NCI-H146 treated with DMSO at 0.1 percent for 48 hours (cell line): Measurements from ENCODE around the gene KIAA1217.

Experiments
- DNase-seq: peaks from one replicate; lab custom pipeline; 2025; ENCODE audit not compliant: unreplicated experiment; lab: John Stamatoyannopoulos, UW

The KIAA1217 gene

GRCh38 chr10:24488631-24489030 lies 279.7 kb downstream of the KIAA1217 start:
- no peak for DNase-seq

- DNase-seq, result no peak
Measured at GRCh38 chr10:24493165-24493564, 284.2 kb downstream of the KIAA1217 start.

GRCh38 chr10:24494236-24494635 lies 285.3 kb downstream of the KIAA1217 start:
- DNase-seq, result no peak

- no peak for DNase-seq
Measured at GRCh38 chr10:24494777-24495176, 285.8 kb downstream of the KIAA1217 start.

- no peak for DNase-seq
Measured at GRCh38 chr10:24495666-24496460, 286.9 kb downstream of the KIAA1217 start.

GRCh38 chr10:24496906-24497305 lies 288.0 kb downstream of the KIAA1217 start:
- no peak for DNase-seq

- DNase-seq, result no peak
Measured at GRCh38 chr10:24501056-24501711, 292.2 kb downstream of the KIAA1217 start.

- no peak for DNase-seq
Measured at GRCh38 chr10:24502006-24502405, 293.1 kb downstream of the KIAA1217 start.

GRCh38 chr10:24502801-24503460 lies 294.0 kb downstream of the KIAA1217 start:
- no peak for DNase-seq

GRCh38 chr10:24503461-24504320 lies 294.8 kb downstream of the KIAA1217 start:
- no peak for DNase-seq

- DNase-seq, result no peak
Measured at GRCh38 chr10:24505759-24506158, 296.8 kb downstream of the KIAA1217 start.

- no peak for DNase-seq
Measured at GRCh38 chr10:24513155-24513554, 304.2 kb downstream of the KIAA1217 start.

GRCh38 chr10:24515481-24515880 lies 306.5 kb downstream of the KIAA1217 start:
- DNase-seq, result no peak

- no peak for DNase-seq
Measured at GRCh38 chr10:24518411-24518810, 309.5 kb downstream of the KIAA1217 start.

GRCh38 chr10:24518981-24519597 lies 310.2 kb downstream of the KIAA1217 start:
- DNase-seq, result peak; percentile 43

- no peak for DNase-seq
Measured at GRCh38 chr10:24519950-24520349, 311.0 kb downstream of the KIAA1217 start.

- no peak for DNase-seq
Measured at GRCh38 chr10:24524314-24524713, 315.4 kb downstream of the KIAA1217 start.

- DNase-seq, result no peak
Measured at GRCh38 chr10:24526085-24526649, 317.2 kb downstream of the KIAA1217 start.

GRCh38 chr10:24528946-24529345 lies 320.0 kb downstream of the KIAA1217 start:
- no peak for DNase-seq

GRCh38 chr10:24531439-24531838 lies 322.5 kb downstream of the KIAA1217 start:
- no peak for DNase-seq
